Activated T-cell treated with anti-CD3 and anti-CD28 coated beads, Interleukin-2, amount 50 U/mL, for 72 hours (primary cell): ENCODE results near the gene DPEP2NB. TPM values are rescaled to one million over a fixed set of nuclear protein-coding genes. Genes with fewer than 3 reads are reported as not detected.
"Not testable (repeated sequence)": the region's sequence is repeated elsewhere in the genome, so short reads cannot be mapped to it uniquely, and the experiment has no call there.

ENCODE experiments used
- ATAC-seq, 2 donors: fragments of 150-1000 bp; cut with Tn5 transposase; replicated peaks in 1 of 2; 2 replicates each; pipeline ENCODE4 v1.10.0; 2021; ENCODE audit warnings: moderate library complexity in 2 of 2, mild to moderate bottlenecking in 1 of 2
- DNase-seq, 2 donors: peaks; one replicate each; pipeline ENCODE4 v3.0.0; 2021 to 2022; ENCODE audit warnings: mixed read lengths in 1 of 2
- H3K27ac Mint-ChIP-seq: one replicate; pipeline ENCODE4 v1.8.0; 2022; ENCODE audit warnings: mild to moderate bottlenecking, moderate library complexity, mixed read lengths
- H3K27me3 Mint-ChIP-seq: one replicate; pipeline ENCODE4 v1.8.0; 2022; ENCODE audit warnings: low read depth, mixed read lengths
- H3K36me3 Mint-ChIP-seq, 2 donors: one replicate each; pipeline ENCODE4 v1.8.0; 2022; ENCODE audit warnings: mixed read lengths in 2 of 2, mild to moderate bottlenecking in 1 of 2; ENCODE audit not compliant: insufficient read depth in 2 of 2
- H3K4me1 Mint-ChIP-seq: one replicate; pipeline ENCODE4 v1.8.0; 2022; ENCODE audit warnings: low read depth, mixed read lengths
- H3K4me3 Mint-ChIP-seq, 2 donors: one replicate each; pipeline ENCODE4 v1.8.0; 2022; ENCODE audit warnings: mild to moderate bottlenecking in 2 of 2, mixed read lengths in 2 of 2, moderate library complexity in 2 of 2
- H3K9me3 Mint-ChIP-seq, 2 donors: one replicate each; pipeline ENCODE4 v1.8.0; 2022; ENCODE audit warnings: mixed read lengths in 2 of 2
- total RNA-seq, 2 donors: library from RNA; stranded (reverse); gene quantifications; one replicate each; pipeline ENCODE4 v1.2.3, GENCODE V29; 2022

DPEP2NB gene
- total RNA-seq, 2 donors from 2014 or later = not detected

GRCh38 chr16:68003031-68003430 lies 12.7 kb downstream of the DPEP2NB start:
- Mint-ChIP-seq H3K9me3 (no peaks in the 10 kb centered on the region), H3K36me3 (no peaks in the 10 kb centered on the region), H3K27ac (no peak overlapping the region), H3K4me1 (peaks cover 49% of the 10 kb centered on the region), H3K27me3 (no peaks in the 10 kb centered on the region), H3K4me3 (no peak overlapping the region)
- no peak for ATAC-seq
- DNase-seq = no peak

- H3K36me3 Mint-ChIP-seq = no peaks in the 10 kb centered on the region
- H3K4me1 Mint-ChIP-seq = peaks cover 58% of the 10 kb centered on the region
- H3K27me3 Mint-ChIP-seq = no peaks in the 10 kb centered on the region
- ATAC-seq = no peak
- peak overlapping the region; percentile 21 for H3K27ac Mint-ChIP-seq
- H3K4me3 Mint-ChIP-seq = peak overlapping the region; percentile 80 to 84
- no peaks in the 10 kb centered on the region for H3K9me3 Mint-ChIP-seq
- DNase-seq = no peak
Observed at GRCh38 chr16:68000450-68000849, 15.3 kb downstream of the DPEP2NB start.

DNA sequence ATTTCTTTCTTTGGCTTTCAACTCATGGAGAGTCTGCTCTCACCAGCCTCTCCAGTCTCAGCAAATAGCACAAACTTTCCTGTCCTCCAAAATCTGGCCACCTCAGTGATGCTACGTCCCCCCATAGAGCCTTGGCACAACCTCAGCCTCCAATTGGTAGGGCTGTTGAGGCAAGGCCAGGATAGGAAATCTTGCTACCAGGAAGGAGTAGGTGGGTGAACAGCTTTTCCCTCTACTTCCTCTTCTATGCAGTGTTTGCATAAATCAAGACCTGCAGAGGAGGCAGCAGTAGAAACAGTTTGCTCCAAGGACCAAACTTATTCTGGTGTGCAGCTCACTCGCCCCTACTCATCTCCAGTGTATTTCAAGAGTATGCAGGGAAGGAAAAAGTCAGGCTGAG lies 15.7 kb downstream of the DPEP2NB start:
- ATAC-seq (peak in 1 of 2 donors; percentile 16), DNase-seq (no peak)
- Mint-ChIP-seq H3K36me3 (no peaks in the 10 kb centered on the region), H3K27ac (peak overlapping the region; percentile 81), H3K9me3 (no peaks in the 10 kb centered on the region), H3K4me1 (peaks cover 60% of the 10 kb centered on the region), H3K4me3 (peak overlapping the region; percentile 80 to 84), H3K27me3 (no peaks in the 10 kb centered on the region)

DNA sequence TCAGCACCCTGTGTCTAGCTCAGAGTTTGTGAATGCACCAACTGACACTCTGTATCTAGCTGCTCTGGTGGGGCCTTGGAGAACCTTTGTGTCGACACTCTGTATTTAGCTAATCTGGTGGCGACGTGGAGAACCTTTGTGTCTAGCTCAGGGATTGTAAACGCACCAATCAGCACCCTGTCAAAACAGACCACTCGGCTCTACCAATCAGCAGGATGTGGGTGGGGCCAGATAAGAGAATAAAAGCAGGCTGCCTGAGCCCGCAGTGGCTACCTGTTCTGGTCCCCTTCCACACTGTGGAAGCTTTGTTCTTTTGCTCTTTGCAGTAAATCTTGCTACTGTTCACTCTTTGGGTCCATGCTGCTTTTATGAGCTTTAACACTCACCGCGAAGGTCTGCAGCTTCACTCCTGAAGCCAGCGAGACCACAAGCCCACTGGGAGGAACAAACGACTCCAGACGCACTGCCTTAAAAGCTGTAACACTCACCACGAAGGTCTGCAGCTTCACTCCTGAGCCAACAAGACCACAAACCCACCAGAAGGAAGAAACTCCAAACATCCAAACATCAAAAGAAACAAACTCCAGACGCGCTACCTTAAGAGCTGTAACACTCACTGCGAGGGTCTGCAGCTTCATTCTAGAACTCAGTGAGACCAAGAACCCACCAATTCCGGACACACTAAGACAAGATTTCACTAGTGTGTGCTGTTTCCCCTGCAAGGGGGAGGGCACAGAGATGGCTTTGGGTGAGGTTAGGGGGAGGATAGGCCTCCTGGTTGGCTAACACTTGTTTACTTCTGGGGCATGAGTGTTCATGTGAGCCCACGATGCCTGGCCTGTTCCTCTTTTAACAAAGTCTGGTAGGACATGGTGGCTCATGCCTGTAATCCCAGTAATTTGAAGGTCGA lies 16.7 kb downstream of the DPEP2NB start, which contains the start of gene DPEP2:
DPEP2 (minus strand) TSS at position 706 of the 910 bp plus-strand sequence. CDS start 6,272 bp downstream, outside the sequence.
- H3K27me3 Mint-ChIP-seq, H3K9me3 Mint-ChIP-seq, H3K36me3 Mint-ChIP-seq: not testable (repeated sequence)
- ATAC-seq = peak; percentile 90
- Mint-ChIP-seq H3K4me1 (peaks cover 64% of the 10 kb centered on the region), H3K4me3 (peak within 1 kb of the TSS; percentile 80 to 84), H3K27ac (peak within 1 kb of the TSS; percentile 81)
- DNase-seq = peak; percentile 58 to 62

- H3K36me3 Mint-ChIP-seq, H3K27me3 Mint-ChIP-seq, H3K27ac Mint-ChIP-seq, H3K9me3 Mint-ChIP-seq, DNase-seq, ATAC-seq: not testable (repeated sequence)
- H3K4me1 Mint-ChIP-seq = peaks cover 71% of the 10 kb centered on the region
- peak overlapping the region in 1 of 2 donors; percentile 84 for H3K4me3 Mint-ChIP-seq
Observed at GRCh38 chr16:67998231-67998778, 17.4 kb downstream of the DPEP2NB start.

- no peaks in the 10 kb centered on the region for H3K36me3 Mint-ChIP-seq
- peaks cover 66% of the 10 kb centered on the region for H3K4me1 Mint-ChIP-seq
- no peak overlapping the region for H3K4me3 Mint-ChIP-seq
- ATAC-seq = no peak
- DNase-seq = no peak
- H3K27ac Mint-ChIP-seq = no peak overlapping the region
- no peaks in the 10 kb centered on the region for H3K27me3 Mint-ChIP-seq
- no peaks in the 10 kb centered on the region for H3K9me3 Mint-ChIP-seq
Observed at GRCh38 chr16:67996666-67997065, 19.0 kb downstream of the DPEP2NB start.

DNA sequence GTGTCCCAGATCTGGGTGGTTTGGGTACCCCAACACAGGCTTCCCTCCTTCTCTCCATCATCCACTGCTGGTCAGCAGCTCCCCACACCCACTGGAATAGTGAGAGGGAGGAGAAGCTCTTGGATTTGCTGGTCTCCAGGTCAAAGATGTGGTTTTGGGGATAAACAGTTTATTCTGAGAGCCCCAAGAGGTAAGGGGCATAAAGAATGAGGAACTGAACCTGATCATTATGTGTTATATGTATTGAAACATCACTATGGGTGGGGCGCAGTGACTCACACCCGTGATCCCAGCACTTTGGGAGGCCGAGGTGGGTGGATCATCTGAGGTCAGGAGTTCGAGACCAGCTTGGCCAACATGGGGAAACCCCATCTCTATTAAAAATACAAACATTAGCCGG lies 20.3 kb downstream of the DPEP2NB start:
- no peak for DNase-seq
- H3K4me3 Mint-ChIP-seq = no peak overlapping the region
- H3K36me3 Mint-ChIP-seq = no peaks in the 10 kb centered on the region
- ATAC-seq = no peak
- peak overlapping the region; percentile 71 for H3K27ac Mint-ChIP-seq
- no peaks in the 10 kb centered on the region for H3K9me3 Mint-ChIP-seq
- peaks cover 55% of the 10 kb centered on the region for H3K4me1 Mint-ChIP-seq
- no peaks in the 10 kb centered on the region for H3K27me3 Mint-ChIP-seq

- H3K27me3 Mint-ChIP-seq, H3K9me3 Mint-ChIP-seq, DNase-seq, H3K36me3 Mint-ChIP-seq: not testable (repeated sequence)
- Mint-ChIP-seq H3K4me1 (peaks cover 46% of the 10 kb centered on the region), H3K4me3 (peak overlapping the region; percentile 85 to 88), H3K27ac (peak overlapping the region; percentile 86)
- peak; percentile 3 to 10 for ATAC-seq
Observed at GRCh38 chr16:67994040-67994408, 21.7 kb downstream of the DPEP2NB start.

- no peaks in the 10 kb centered on the region for H3K36me3 Mint-ChIP-seq
- peak overlapping the region; percentile 85 to 88 for H3K4me3 Mint-ChIP-seq
- H3K9me3 Mint-ChIP-seq = no peaks in the 10 kb centered on the region
- ATAC-seq = peak; percentile 92
- peaks cover 44% of the 10 kb centered on the region for H3K4me1 Mint-ChIP-seq
- DNase-seq = peak; percentile 88 to 91
- H3K27me3 Mint-ChIP-seq = no peaks in the 10 kb centered on the region
- H3K27ac Mint-ChIP-seq = peak overlapping the region; percentile 86
Observed at GRCh38 chr16:67993207-67994039, 22.3 kb downstream of the DPEP2NB start.

DNA sequence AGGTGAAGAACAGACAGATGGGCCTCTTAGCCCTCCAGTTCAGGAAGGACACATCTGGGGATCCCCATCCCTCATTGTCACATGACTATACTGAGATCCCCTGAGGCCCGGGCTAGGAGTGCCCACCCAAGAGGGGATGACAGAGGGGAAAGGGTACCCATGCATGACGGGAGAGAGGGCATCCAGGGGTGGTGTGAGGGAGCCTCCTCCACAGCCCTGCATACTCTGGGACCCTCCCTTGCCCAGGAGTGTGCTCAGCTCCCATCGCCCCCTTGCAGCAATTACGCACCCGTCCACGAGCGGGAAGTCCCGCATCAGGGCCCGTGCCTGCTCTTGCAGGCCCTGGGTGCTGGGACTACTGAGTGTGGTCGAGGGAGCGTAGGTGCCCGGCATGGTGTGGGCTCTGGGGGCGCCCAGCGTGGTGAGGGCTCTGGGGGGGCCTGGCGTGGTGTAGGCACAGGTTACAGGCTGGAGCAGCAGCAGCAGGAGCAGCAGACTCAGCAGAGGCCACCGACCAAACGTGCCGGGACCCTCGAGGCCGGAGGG lies 23.0 kb downstream of the DPEP2NB start:
- Mint-ChIP-seq H3K27me3 (no peaks in the 10 kb centered on the region), H3K9me3 (no peaks in the 10 kb centered on the region), H3K27ac (no peak overlapping the region), H3K4me1 (peaks cover 47% of the 10 kb centered on the region), H3K4me3 (peak overlapping the region; percentile 85 to 88), H3K36me3 (no peaks in the 10 kb centered on the region)
- no peak for ATAC-seq
- no peak for DNase-seq

DNA sequence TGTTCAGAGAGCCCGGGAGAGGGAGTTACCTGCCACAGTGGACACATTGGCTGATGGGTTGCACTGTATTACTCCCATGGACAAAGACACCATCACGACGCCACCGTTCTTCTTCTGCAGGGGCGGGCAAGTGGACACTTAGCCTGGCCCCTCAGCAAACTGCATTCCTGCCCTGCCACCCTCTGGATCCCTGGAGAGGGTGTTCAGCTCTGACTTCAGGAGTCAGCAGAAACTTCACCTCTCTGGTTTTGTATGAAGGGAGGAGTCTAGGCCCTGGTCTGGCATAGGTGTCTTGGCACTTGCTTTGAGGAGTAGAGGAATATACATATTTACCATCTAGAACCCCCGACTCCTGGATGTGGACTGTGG lies 25.7 kb downstream of the DPEP2NB start:
- Mint-ChIP-seq H3K9me3 (no peaks in the 10 kb centered on the region), H3K4me3 (no peak overlapping the region), H3K27ac (peak overlapping the region; percentile 21), H3K27me3 (no peaks in the 10 kb centered on the region), H3K4me1 (peaks cover 28% of the 10 kb centered on the region), H3K36me3 (no peaks in the 10 kb centered on the region)
- DNase-seq (no peak), ATAC-seq (no peak)

DNA sequence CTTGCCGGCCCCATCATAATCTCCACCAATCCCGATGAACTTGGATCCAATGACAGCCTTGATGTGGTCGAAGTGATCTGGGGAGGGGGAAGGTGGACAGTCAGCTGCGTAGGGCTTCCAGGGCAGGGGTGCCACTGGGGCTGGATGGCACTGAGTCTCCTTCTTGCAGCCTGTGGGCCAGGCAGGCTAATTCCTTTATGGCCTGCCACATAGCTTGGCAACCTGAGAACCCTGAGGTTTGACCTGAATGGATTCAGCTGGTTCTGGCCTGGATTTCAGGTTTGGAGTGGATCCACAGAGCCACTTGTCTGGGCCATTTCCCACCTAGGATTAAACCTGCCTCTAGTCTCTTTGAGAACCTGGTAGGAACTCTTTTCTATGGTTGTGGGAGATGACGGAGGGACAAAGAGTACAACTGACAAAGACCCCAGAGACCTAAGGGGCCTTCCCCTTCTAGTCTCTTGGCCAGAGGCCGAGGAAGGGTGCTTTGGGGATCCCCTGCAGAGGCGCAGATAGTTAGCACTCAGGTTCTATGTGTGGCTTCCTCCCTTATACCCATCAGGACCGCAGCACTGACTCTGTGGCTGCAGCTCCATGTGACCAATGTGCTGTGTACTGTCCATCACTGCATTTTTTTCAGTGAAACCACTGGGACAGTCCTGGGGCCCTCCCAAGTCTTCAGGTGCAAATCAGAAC lies 26.2 kb downstream of the DPEP2NB start:
- H3K4me3 Mint-ChIP-seq = no peak overlapping the region
- no peak overlapping the region for H3K27ac Mint-ChIP-seq
- no peaks in the 10 kb centered on the region for H3K27me3 Mint-ChIP-seq
- DNase-seq (no peak), ATAC-seq (no peak)
- H3K9me3 Mint-ChIP-seq = no peaks in the 10 kb centered on the region
- peaks cover 28% of the 10 kb centered on the region for H3K4me1 Mint-ChIP-seq
- H3K36me3 Mint-ChIP-seq = no peaks in the 10 kb centered on the region
